Fibroblast of villous mesenchyme (primary cell): ENCODE data around the gene EID2B. TPM values are rescaled to one million over a fixed set of nuclear protein-coding genes. Genes with fewer than 3 reads are reported as not detected.
A peak's percentile ranks its signal among the peaks of the same experiment; 100 is the strongest.

Source experiments
- DNase-seq: peaks from one replicate; pipeline ENCODE4 v3.0.0-alpha.2; 2010; ENCODE audit warnings: low read depth
- H3K4me3 ChIP-seq: 2 replicates; pipeline ENCODE4 v1.5.1; 2011; ENCODE audit warnings: low read depth, mild to moderate bottlenecking, low read length
- total RNA-seq: library from RNA; depleted of rRNA; stranded (reverse); fragments of >200 nt; gene quantifications from 2 replicates; pipeline ENCODE4 v1.2.3, GENCODE V29; 2012
- TF ChIP-seq, protein P1 (sequence below): IDR thresholded peaks from 2 replicates; pipeline ENCODE4 v1.5.1; 2012; ENCODE audit warnings: low read depth, mild to moderate bottlenecking, low read length; ENCODE audit not compliant: insufficient read depth

The EID2B gene
- total RNA-seq, 1 donor: 4.3 TPM

DNA sequence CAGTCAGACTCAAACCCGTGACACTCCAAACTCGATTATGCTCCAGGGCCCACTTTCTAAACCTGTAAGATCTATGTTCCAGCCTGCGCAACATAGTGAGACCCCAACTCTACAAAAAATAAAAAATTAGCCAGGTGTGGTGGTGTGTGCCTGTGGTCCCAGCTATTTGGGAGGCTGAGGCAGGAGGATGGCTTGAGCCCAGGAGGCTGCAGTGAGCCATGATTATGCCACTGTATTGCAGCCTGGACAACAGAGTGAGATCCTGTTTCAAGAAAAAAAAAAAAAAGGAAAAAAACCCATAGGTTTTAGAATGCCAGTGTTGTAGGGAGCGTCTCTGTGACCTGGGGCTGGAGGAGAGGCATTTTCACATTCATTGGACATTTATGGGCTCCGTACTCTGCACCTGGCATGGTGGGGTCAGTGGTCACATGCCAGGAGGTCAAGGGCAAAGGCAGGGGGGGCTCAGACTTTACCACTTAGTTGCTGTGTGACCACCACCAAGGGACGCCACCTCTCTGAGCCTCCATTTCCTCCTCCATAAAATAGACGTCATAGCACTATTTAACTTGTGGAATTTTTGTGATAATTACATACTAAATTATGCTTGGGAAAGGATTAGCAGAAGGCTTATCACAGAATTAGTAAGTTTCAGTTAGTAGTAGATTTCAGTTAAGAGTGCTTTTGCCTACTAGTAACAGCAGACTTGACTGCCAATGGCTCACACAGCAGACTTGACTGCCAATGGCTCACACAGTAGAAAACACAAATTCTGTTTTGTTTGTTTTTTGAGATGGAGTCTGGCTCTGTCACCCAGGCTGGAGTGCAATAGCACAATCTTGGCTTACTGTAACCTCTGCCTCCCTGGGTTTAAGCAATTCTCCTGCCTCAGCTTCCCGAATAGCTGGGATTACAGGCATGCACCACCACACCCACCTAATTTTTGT lies 11.8 kb downstream of the EID2B start:
- H3K4me3 ChIP-seq: no peak overlapping the region
- TF ChIP-seq, protein P1, sequence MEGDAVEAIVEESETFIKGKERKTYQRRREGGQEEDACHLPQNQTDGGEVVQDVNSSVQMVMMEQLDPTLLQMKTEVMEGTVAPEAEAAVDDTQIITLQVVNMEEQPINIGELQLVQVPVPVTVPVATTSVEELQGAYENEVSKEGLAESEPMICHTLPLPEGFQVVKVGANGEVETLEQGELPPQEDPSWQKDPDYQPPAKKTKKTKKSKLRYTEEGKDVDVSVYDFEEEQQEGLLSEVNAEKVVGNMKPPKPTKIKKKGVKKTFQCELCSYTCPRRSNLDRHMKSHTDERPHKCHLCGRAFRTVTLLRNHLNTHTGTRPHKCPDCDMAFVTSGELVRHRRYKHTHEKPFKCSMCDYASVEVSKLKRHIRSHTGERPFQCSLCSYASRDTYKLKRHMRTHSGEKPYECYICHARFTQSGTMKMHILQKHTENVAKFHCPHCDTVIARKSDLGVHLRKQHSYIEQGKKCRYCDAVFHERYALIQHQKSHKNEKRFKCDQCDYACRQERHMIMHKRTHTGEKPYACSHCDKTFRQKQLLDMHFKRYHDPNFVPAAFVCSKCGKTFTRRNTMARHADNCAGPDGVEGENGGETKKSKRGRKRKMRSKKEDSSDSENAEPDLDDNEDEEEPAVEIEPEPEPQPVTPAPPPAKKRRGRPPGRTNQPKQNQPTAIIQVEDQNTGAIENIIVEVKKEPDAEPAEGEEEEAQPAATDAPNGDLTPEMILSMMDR: no peak
- no peak for DNase-seq

DNA sequence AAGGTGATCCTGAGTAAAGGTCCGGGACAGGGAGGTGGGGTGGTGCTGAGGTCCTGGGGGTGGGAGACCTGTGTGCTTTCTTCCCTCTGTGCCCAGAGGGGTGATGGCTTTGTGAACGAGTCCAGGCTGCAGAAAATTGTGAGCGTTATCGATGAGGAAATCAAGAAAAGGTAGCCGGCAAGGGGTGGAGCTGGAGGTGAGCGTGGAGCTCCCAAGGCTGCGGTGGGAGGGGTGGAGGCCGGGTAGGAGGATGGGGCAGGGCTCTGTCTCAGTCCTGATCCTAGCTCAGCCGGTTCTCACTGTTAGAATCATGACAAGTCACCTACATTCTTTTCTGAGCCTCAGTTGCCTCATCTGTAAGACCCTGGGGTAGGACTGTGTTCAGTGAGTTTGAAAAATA lies 13.7 kb downstream of the EID2B start:
- TF ChIP-seq, protein P1: no peak
- no peak for DNase-seq
- no peak overlapping the region for H3K4me3 ChIP-seq

DNA sequence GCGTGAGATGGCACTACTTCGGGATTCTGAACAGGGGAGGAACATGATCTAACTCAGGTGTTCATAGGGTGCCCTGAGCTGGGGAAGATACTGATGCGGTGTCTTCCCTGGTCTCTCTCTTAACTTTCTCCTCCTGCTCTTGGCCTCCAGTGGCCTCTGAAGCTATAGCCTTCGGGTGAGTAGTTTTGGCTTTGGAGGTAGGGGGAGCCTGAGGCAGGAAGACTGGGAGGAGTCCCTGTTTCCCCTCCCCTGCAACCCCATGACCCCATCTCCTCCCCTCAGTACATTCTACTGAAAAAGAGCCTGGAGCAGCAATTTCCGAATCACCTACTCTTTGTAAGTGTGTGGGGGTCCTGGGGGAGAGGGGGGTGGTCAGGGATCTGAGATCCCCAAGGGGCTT lies 14.2 kb downstream of the EID2B start:
- no peak for DNase-seq
- TF ChIP-seq, protein P1: no peak

DNA sequence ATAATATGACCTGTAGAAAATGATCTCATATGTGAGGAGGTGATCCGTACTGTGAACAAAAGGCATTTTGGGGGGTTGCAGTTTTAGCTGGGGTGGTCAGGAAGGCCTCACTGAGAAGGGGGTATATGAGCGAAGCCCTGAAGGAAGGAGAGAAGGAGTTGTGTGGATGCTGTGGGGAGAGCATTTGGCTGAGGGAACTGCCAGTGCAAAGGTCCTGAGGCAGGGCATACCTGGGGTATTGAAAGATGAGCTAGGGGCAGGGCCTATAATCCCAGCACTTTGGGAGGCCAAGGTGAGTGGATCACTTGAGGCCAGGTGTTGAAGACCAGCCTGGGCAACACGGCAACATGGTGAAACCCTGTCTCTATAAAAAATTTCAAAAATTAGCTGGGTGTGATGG lies 15.2 kb downstream of the EID2B start:
- TF ChIP-seq, protein P1: no peak
- DNase-seq: no peak
- no peak overlapping the region for H3K4me3 ChIP-seq

More for the DNA sequence above, 14.2 kb downstream of the EID2B start:
- H3K4me3 ChIP-seq: no peak overlapping the region

DNA sequence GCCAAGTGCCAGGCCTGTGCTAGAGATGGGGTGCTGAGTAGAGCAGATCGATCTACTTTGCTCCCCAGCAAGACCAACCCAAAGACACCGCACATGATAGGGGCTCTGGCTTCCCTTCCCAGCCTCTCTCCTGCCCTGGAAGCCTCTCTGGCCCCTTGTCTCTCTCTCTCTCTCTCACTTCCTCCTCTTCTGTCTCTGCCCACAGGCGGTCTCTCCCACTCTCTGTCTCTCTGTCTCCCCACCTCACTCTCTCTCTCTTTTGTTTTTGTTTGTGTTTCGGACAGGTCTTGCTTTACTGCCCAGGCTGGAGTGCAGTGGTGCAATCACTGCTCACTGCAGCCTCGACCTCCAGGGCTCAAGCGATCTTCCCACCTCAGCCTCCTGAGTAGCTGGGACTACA lies 16.4 kb downstream of the EID2B start:
- TF ChIP-seq, protein P1: no peak
- no peak overlapping the region for H3K4me3 ChIP-seq
- no peak for DNase-seq

DNA sequence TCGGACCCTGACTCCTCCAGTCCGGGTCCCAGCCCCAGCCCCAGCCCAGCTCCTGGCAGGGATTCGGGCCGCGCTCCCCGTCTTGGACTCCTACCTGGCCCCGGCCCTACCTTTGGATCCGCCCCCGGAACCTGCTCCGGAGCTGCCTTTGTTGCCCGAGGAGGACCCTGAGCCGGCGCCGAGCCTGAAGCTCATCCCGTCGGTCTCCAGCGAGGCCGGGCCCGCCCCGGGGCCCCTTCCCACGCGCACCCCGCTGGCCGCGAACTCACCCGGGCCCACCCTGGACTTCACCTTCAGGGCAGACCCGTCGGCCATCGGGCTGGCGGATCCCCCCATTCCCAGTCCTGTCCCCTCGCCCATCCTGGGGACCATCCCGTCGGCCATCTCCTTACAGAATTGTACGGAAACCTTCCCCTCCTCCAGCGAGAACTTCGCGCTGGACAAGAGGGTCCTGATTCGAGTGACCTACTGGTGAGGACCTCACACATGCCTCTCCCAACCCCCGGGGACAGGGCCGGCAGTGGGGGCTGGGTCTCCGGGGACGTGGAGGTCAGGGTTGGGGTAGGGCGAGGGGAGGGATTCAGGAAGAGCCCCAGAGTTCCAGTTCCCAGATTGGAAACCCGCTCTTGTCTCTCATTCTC lies 17.0 kb downstream of the EID2B start:
- TF ChIP-seq, protein P1: no peak
- no peak for DNase-seq
- peak overlapping the region; percentile 6 for H3K4me3 ChIP-seq
